Skeletal muscle cell (primary cell): Measurements from ENCODE around the gene TMEM231.
"Not testable (repeated sequence)": the region's sequence is repeated elsewhere in the genome, so short reads cannot be mapped to it uniquely, and the experiment has no call there.

Experiments
- DNase-seq: peaks from one replicate; pipeline ENCODE4 v3.0.0-alpha.2; 2010; ENCODE audit warnings: low read depth
- H3K4me3 ChIP-seq: 2 replicates; pipeline ENCODE4 v1.5.1; 2011; ENCODE audit warnings: low read depth, mild to moderate bottlenecking, control low read depth, low read length, moderate library complexity

Gene TMEM231

DNA sequence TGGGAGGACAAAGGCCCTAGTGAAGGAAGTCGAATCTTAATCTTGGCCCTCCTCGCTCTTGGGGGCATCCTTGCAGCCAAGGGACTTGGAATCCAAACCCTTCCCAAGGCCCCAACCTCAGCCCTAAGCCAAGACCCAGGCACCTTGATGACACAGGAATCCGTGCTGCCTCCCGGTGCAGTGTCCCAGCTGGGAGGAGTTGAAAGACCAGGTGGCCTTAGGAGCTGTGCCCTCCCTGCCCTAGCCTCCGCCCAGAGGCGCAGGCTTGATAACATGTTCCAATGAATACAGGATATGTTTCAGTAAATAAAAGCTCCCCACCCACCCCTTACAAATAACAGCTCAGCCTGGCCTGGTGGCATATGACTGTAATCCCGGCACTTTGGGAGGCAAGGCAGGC is 20.2 kb downstream of the TMEM231 start, which contains the start of gene CHST5:
TSS of gene CHST5 (minus strand) at position 208 of the 400 bp plus-strand sequence. CDS start 5,724 bp downstream, outside the sequence.
- no peak for DNase-seq
- no peak within 1 kb of the TSS for H3K4me3 ChIP-seq

DNA sequence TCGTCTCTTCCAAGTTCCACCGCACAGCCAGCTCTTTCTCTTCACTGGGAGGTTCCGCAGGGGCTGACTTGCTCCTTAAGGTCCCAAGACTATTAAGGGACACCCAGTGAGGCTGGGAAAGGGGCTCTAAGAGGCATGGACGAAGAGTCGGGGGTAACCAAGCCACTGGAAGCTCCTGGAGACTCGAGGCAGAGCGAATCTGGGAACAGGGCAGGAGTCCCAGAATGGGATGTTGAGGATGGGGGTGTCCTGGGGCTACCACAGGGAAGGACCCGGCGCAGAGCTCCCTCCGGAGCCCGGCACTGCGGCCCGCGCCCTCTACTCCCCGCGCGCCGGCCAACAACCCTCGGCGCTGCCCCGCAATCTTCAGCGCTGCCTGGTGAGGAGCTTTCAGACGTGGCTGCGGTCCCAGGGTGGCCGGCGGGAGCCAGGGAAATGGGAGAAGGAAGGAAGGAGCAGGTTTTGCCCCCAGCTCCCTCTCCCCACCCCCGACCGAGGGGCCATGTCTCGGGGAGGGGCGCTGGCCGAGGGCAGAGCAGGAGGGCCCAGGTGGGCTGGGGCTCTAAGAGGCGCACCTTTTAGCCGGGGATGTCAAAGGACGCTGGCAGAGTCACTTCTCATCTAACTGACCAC is 20.7 kb downstream of the TMEM231 start:
- no peak for DNase-seq
- no peak overlapping the region for H3K4me3 ChIP-seq

DNA sequence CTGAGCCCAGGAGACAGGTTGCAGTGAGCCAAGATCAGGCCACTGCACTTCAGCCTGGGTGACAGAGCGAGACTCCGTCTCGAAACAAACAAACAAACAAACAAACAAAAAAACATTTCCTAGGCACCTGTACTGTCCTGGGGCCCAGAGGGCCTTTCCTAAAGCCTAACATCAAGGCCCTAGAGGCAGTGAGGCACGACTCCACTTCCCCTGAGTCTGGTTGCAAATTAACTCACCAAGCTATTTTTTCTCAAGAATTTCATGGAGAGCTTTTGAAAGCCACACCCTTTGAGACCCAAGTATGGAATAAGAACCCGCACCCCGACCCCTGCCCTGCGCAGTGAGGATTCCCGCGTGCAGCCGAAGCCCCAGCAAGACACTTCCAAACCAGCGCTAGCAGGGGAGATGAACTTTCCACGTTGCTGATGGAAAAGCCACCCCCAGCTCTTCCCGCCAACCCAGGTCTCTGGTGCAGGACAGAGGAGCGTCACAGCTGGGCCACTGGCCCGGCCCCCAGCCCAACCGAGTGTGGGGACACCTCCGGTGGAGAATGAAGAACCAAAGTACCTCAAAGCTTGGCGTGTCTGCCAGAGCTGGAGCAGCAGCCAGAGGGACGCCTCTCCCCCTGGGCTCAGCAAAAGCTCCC is 21.4 kb downstream of the TMEM231 start:
- DNase-seq: no peak
- H3K4me3 ChIP-seq: no peak overlapping the region

DNA sequence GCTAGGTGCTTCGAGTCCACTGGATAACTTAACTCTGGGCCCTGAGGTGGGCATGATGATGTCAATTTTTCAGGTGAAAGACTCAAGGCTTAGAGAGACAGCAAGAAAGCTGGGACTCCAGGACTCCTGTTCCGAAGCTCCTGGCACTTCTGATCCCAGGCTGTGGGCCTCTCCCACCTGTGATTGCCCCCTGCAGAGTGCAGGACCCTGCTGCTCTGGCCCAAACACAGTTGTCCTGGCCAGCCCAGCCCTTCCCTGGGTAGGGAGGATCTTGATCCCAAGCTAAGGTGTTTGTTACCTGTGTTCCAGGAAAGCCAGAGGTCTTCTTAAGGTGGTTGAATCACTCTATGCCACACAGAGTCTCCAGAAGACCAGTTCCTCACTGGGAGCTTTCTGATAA is 23.3 kb downstream of the TMEM231 start:
- H3K4me3 ChIP-seq: no peak overlapping the region
- no peak for DNase-seq

DNA sequence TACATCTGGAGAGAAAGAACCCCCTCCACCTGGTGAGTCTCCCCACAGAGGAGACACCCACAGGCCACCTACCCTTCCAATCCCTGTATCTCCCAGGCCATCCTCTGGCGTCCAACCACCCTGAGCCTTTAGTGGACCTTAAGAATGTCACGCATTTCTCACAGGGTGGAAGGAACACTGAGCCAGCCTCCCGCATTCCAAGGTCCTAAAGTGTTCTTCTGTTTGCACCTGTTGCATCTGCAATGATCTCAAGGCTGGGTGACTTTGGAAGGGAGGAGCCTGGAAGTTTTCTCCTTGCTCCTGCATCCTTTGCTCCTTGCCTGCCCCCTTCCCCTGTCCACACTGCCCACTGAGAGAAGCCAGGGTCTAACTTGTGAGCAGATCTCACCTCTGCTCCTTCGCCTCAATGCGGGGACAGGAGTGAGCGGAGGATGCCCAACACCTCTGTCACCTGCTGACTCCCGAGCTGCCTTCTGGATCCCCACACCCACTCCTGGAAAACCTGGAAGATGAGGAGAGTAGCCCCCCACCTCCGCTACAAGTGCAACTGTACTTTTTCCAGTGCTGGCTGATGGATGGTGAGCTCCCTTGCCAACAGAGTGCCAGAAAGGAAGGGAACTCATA is 23.8 kb downstream of the TMEM231 start:
- no peak for DNase-seq

DNA sequence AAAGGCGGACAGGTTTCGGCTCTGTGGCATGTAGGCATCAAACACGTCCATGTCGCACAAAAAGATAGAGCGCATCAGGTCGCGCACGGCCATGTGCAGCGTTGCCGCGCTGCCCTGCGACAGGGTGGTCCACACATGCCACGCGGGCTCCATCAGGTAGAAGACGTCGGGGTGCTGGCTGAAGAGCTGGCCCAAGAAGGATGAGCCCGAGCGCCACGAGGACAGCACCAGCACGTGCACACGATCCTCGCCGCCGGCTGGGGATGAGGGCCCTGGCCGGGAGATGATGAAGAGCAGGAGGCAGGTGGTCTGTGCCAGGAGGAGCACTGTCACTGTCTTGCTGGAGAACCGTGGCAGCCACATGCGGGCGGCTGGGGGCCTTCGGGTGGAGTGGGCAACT is 26.1 kb downstream of the TMEM231 start:
- no peak overlapping the region for H3K4me3 ChIP-seq
- DNase-seq: no peak

More for the DNA sequence above, 23.8 kb downstream of the TMEM231 start:
- H3K4me3 ChIP-seq: no peak overlapping the region

DNA sequence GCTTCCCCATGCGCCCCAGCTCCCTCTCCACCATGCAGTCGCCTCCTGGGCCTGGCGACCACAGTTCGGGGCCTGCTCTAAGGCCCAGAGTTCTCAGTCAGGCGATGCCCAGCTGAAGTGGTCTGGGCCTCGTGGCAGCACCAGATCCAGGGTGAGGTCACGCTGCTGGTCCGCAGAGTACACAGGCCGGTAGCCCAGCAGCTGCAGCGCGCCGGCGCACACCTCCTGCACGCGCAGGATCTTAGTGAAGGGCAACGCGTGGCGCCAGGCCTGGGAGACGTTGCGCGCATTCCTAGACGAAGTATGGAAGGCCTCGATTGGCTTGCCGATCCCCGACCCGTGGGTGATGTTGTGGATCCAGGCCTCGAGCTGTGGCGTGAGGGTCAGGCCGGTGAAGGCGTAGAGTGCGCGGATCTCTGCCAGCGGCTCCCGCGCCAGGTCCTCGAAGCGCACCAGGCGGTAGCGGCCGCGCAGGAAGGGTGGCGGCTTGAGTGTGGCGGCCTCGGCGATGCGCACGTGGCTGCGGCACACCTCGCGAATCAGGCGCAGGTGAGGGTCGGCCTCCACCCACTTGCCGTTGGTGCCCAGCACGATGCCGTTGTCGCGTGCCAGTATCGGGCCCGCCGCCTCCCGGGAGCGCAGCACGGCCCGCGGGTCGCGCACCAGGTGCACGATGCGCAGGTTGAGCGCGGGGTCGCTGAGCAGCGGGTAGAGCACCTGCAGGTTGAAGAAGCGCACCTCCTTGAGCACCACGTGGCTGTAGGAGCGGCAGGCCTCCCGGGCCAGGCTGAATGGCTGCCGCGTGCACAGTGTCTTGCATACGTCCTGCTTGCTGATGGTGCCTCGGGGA is 26.8 kb downstream of the TMEM231 start:
- no peak overlapping the region for H3K4me3 ChIP-seq
- DNase-seq: no peak

DNA sequence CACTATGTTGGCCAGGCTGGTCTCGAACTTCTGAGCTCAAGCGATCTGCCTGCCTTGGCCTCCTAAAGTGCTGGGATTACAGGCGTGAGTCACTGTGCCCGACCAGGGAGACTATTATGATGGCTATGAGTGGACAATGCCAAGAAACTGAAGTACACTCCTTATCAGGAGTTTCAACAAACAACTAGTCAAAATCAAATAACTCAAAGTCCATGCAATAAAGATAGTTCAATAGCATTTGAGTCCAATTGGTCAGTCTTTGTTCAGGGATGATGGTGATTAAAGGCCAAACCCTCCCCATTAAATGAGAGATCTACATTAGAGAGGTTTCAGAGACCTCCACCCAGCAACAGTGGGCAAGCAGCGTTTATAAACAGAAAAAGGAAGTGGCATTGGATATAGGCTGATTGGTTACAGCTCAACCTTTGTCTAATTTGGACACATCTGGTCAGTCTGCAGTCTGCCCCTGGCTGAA is 28.2 kb downstream of the TMEM231 start:
- DNase-seq: no peak

DNA sequence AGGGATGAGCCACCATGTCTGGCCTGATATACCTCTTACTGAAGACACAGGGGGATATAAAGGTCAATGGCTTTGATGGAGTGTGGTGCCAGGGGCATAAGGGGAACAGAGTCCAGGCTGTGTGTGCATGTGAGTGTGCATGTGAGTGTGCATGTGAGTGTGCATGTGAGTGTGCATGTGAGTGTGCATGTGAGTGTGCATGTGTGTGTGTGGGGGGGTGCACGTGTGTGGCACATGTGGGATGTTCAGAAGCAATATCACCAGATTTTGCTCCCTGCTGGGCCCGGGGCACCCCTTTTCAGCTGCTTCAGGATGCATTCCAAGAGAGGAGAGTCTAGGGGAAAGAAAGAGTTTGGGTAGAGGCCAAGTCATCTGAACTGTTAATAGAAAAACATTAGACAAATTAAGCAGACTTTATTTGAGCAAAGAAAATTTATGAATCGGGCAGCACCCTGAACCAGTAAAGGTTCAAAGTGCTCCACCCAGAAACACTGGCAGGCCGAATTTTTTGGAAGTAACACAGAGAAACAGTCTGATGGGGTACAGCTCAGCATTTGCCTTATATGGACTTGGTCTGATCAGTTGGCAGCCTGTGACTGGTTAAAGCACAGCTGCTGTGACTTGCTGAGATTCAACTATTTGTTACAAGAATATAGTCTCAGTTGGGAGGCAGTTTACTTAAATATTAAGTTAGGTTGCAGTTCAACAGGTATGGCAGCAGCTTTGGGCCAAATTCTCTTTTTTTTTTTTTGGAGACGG is 29.8 kb downstream of the TMEM231 start:
- no peak overlapping the region for H3K4me3 ChIP-seq
- no peak for DNase-seq

More for the DNA sequence above, 28.2 kb downstream of the TMEM231 start:
- H3K4me3 ChIP-seq: no peak overlapping the region

DNA sequence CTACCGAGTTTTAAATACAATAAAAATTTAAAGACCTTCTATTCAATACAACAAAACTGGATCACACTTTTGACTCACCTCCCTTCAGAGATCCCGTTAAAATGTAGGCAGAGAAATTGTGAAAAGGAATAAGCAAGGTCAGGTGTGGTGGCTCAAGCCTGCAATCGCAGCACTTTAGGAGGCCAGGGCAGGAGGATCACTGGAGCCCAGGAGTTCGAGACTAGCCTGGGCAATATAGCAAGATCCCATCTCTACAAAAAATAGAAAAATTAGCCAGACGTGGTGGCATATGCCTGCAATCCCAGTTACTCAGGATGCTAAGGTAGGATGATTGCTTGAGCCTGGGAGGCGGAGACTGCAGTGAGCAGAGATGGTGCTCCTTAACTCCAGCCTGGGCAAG is 36.9 kb downstream of the TMEM231 start:
- no peak for DNase-seq
- no peak overlapping the region for H3K4me3 ChIP-seq

DNA sequence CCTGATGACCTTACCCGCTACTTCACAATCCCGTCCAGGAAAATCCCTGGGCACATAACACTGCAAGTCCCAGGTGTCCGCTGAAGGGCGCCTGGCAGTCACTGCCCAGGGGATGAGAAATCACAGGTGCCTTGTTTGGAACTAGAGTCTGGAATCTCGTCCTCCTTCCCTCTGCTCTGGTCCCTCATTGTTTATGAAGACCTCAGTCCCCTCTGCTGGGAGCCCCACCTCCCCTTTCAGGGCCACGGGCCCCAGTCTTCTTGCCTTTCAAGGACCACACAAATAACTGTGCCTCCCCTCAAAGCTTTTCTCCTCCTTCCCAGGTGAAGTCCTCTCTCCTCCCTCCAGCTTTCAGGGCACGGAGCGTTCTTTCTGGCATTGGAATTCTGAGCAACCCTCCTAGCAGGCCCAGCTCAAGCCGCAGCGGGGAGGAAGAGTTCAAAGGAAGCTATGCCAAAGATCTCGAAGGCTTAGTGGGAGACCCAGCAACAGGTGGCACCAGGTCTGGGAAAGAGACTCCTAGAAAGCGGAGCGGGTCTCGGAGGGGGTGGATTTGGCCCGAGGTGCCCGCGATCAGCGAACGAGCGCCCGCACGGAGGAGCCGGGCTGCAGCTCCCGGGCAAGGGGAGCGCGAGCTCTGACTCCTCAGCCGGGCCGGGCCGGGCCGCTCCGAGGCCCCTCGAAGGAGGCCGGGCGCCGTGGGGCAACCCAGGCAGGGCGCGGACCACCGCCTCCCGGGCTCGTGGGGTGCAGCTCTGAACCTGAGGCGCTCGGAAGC is 39.7 kb downstream of the TMEM231 start:
- DNase-seq: not testable (repeated sequence)
- peak overlapping the region; percentile 83 for H3K4me3 ChIP-seq

DNA sequence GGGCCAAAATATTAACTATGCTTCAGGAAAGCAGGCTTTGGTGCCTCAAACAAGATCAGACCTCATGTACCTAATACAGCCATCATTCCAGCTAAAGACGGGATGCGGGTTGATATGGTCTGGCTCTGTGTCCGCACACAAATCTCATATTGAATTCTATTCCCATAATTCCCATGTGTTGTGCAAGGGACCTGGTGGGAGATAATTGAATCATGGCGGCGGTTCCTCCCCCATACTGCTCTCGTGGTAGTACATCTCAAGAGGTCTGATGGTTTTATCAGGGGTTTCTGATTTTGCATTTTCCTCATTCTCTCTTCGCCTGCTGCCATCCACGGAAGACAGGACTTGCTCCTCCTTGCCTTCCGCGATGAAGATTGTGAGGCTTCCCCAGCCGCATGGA is 41.8 kb downstream of the TMEM231 start:
- no peak for DNase-seq
- H3K4me3 ChIP-seq: no peak overlapping the region

DNA sequence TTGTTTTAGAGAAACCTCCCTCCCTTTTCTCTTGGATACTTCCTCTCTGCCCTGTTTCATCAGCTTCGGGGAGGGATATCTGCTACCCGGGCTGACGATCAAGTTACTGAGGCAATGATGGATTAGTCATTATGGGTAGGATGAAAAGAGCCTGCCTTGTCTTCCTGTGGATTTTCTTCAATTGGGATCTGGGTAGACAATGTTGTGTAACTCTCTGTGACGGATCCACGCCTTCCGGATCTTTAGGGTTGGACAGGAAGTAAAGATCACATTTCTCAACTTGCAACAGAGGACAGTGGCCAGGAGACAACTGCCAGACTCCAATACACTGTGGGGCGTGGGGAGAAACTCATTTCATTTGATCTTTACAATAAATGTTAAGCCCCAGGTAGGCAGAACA is 49.5 kb downstream of the TMEM231 start:
- no peak overlapping the region for H3K4me3 ChIP-seq
- peak; percentile 89 for DNase-seq

DNA sequence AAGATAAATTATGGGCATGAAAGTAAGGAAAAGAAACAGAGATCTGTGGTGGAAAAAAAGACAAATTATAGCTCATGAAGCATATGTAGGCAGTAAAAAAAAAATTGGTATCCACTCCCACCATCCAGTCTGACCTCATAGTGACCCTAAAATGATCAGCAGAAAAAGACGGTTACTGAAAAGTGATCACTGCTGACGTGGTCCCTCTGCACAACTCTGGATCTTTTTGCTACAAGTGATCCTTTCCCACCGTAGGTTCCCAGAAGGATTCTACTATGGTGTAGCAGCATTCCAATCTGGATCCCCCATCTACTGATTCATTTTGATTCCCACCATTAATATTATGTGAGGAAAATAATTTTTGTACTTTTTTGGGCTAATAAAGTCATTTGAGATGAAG is 49.9 kb downstream of the TMEM231 start:
- no peak overlapping the region for H3K4me3 ChIP-seq
- DNase-seq: no peak

DNA sequence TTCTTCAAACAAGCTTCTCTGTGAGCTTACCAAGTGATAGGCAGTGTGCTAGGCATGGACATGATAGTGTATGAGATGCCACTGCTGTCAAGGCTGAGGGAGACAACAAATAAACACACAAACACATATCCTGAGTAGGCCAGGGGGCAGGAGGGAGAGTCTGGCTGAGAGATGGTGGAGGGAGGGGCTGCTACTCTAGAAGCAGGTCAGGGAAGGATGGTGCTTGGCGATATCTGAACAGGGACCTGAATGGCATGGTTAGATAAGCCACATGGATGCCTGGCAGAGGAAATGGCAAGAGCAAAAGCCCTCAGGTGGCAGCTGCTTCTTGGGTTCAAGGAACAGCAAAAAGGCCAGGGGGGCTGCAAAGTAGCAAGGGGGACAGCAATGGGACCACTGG is 52.3 kb downstream of the TMEM231 start:
- H3K4me3 ChIP-seq: no peak overlapping the region
- no peak for DNase-seq

DNA sequence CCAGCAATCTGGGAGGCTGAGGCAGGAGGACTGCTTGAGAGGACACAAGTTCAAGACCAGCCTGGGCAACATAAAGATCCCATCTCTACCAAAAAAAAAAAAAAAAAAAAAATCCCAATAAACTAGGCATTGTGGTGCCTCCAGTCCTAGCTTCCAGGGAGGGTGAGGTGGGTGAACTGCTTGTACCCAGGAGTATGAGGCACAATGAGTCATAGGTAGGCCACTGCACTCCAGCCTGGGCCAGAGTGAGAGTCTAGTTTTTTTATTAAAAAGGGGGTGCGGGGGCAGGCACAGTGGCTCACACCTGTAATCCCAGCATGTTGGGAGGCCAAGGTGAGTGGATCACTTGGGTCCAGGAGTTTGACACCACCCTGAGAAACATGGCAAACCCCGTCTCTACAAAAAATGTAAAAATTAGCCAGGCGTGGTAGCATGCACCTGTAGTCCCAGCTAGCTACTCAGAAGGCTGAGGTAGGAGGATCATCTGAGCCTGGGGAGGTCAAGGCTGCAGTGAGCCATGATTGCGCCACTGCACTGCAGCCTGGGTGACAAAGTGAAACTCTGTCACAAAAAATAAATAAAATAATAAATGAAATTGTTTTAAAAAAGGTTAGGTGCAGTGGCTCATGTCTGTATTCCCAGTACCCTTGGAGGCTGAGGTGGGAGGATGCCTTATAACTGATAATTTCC is 53.0 kb downstream of the TMEM231 start:
- H3K4me3 ChIP-seq: no peak overlapping the region
- no peak for DNase-seq

DNA sequence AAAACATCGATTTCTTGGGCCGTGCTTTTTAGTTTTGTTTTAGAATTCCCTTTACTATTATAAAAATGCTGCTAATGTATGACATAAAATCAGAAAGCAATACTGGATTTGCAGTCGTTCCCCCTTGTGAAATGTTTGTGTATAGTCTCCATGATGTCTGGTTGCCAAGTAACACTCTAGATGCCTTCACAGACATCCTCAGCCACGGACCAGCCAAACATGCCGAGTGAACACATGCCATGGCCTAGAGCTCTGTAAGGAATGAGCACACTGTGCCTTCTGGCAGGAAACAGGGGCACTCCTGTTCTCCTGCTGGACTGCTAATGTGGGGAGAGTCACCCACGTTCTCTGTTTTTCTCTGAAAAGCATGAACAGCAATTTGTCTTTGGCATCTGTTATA is 54.2 kb downstream of the TMEM231 start:
- DNase-seq: peak; percentile 36
- H3K4me3 ChIP-seq: not testable (repeated sequence)

DNA sequence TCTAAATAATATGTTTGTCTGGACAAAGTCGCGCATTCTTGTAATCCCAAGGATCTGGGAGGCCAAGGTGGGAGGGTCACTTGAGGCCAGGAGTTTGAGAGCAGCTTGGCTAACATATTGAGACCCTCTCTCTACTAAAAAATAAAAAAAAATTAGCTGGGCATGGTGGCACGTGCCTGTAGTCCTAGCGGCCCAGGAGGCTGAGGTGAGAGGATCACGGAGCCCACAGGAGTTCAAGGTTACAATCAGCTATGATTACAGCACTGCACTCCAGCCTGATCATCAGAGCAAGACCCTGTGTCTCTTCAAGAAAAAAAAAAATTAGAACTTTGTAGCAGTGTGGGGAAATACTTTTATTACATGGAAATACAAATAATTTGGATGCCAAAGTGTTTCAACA is 54.7 kb downstream of the TMEM231 start:
- no peak for DNase-seq
- H3K4me3 ChIP-seq: no peak overlapping the region
